ENCODE results near the gene GUCY2D.

GUCY2D gene

DNA sequence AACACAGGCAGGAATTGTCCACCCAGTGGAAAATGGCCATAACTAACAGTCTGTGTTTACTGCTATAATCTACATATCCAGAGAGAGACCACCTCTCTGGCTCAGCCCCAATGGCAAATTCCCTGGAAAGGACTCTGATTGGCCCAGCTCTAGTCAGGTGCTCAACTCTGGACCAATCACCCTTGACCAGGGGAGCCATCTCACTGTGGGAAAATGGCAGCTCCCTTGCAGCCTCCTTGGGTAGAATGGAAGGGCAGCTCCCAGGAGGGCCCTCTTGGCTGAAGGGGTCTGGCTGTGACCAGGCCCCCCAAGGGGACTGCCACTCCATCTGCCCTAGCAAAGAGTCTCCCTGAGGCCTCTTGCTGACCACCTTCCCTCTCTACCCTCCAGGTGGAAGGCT, 39.6 kb downstream of the GUCY2D start:
- in situ Hi-C loops (cut with MboI; ENCODE audit: low sequenced_read_pairs, unreplicated experiment), result no loop called here
- DNase-seq (ENCODE audit: low spot score), result no peak

GRCh38 chr17:8044819-8045810, 42.7 kb downstream of the GUCY2D start:
- no peak for TF ChIP-seq CTCF (IDR thresholded peaks at IDR 0.05; ENCODE audit: borderline replicate concordance, control extremely low read depth, extremely low read depth, insufficient read depth, missing control alignments)
- no peak for DNase-seq (ENCODE audit: low spot score)
- in situ Hi-C loops (cut with MboI; ENCODE audit: low sequenced_read_pairs, unreplicated experiment), result no loop called here

More for the DNA sequence above, 39.6 kb downstream of the GUCY2D start:
- no peak for TF ChIP-seq CTCF (IDR thresholded peaks at IDR 0.05; ENCODE audit: borderline replicate concordance, control extremely low read depth, extremely low read depth, insufficient read depth, missing control alignments)

DNA sequence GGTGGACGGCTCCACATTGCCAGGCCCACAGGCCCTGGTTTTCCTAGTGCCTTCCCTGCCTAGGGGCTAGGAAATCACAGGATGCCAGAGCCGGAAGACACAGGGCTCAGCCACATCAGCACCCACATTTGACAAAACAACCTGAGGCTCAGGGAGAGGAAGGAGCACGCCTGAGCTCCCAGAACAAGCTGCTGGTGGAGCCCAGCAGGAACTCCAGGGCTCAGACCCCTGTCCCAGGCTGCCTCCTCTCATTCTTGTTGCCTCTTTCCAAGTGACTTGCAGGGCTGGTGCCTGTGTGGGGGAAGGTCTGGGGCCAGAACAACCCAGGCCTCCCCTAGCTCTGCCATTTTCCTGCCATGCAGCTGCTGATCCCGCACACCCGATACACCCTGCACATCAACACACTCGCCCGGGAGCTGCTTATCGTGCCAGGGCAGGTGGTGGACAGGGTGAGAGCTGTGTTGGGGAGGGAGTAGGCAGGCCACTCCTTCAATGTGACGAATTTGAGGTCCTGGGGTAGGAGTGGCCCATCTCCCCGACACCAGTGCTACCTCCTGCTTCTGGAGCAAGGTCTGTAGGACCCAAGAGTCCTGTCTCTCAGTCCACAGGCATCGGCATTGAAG, 44.0 kb downstream of the GUCY2D start:
- no peak for TF ChIP-seq CTCF (IDR thresholded peaks at IDR 0.05; ENCODE audit: borderline replicate concordance, control extremely low read depth, extremely low read depth, insufficient read depth, missing control alignments)
- DNase-seq (ENCODE audit: low spot score), result no peak
- in situ Hi-C loops (cut with MboI; ENCODE audit: low sequenced_read_pairs, unreplicated experiment), result no loop called here

GRCh38 chr17:8046929-8047768, 44.7 kb downstream of the GUCY2D start:
- in situ Hi-C loops (cut with MboI; ENCODE audit: low sequenced_read_pairs, unreplicated experiment), result no loop called here
- TF ChIP-seq CTCF (IDR thresholded peaks at IDR 0.05; ENCODE audit: borderline replicate concordance, control extremely low read depth, extremely low read depth, insufficient read depth, missing control alignments), result no peak
- no peak for DNase-seq (ENCODE audit: low spot score)

DNA sequence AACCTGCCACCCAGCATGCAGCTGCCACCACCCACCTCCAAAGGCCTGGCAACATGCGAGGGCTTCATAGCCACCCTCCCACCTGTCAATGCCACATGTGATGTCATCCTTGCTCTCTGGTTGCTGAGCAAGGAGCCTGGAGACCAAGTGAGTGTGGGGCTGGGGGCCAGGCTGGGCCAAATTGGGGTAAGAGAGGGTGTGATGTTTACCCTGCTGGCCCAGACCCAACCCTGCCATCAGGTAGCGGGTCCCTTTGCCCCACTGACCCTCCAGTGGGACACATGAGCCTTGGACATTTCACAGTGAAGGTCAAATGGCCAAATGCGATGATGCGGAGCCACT, 45.3 kb downstream of the GUCY2D start:
- TF ChIP-seq CTCF (IDR thresholded peaks at IDR 0.05; ENCODE audit: borderline replicate concordance, control extremely low read depth, extremely low read depth, insufficient read depth, missing control alignments), result no peak
- in situ Hi-C loops (cut with MboI; ENCODE audit: low sequenced_read_pairs, unreplicated experiment), result no loop called here
- DNase-seq (ENCODE audit: low spot score), result no peak

- in situ Hi-C loops (cut with MboI; ENCODE audit: low sequenced_read_pairs, unreplicated experiment), result no loop called here
- no peak for TF ChIP-seq CTCF (IDR thresholded peaks at IDR 0.05; ENCODE audit: borderline replicate concordance, control extremely low read depth, extremely low read depth, insufficient read depth, missing control alignments)
Measured at GRCh38 chr17:8048236-8048635, 45.8 kb downstream of the GUCY2D start.

More at GRCh38 chr17:8048236-8048635, 45.8 kb downstream of the GUCY2D start:
- no peak for DNase-seq (ENCODE audit: low spot score)
